Pancreas (tissue), 10 donors: ENCODE results near the gene MARVELD1. TPM values are rescaled to one million over a fixed set of nuclear protein-coding genes. Genes with fewer than 3 reads are reported as not detected.

Experiments
- ATAC-seq, 4 donors: fragments of 200-7000 bp; cut with Tn5 transposase; one replicate each; pipeline versions ENCODE4 v1.8.0 to v1.9.1; 2020; ENCODE audit warnings: mild to moderate bottlenecking in 4 of 4, moderate library complexity in 4 of 4
- DNase-seq, 6 donors: peaks; one replicate each; pipeline ENCODE4 v3.0.0-alpha.2; 2020
- FAIRE-seq: peaks from 2 replicates; lab custom pipeline; 2012; peaks lifted over from hg19 to GRCh38; lab: Jason Lieb, UNC
- H3K27ac ChIP-seq, 4 donors: fragments of 200-600 bp; sonication (generic); 1 replicate in 3 of 4; 2 replicates in 1 of 4; pipeline versions ENCODE4 v1.5.0 to v1.8.0; 2020
- H3K27me3 ChIP-seq, 4 donors: fragments of 200-600 bp; one replicate each; pipeline ENCODE4 v1.8.0; 2021
- H3K36me3 ChIP-seq, 3 donors: fragments of 200-600 bp; sonication (generic) in 1 of 3; one replicate each; pipeline versions ENCODE4 v1.5.0 to v1.8.0; 2020 to 2021
- H3K4me1 ChIP-seq, 3 donors: fragments of 200-600 bp; one replicate each; pipeline ENCODE4 v1.8.0; 2021
- H3K4me3 ChIP-seq, 4 donors: fragments of 200-600 bp; sonication (generic) in 2 of 4; one replicate each; pipeline versions ENCODE4 v1.5.0 to v1.8.0; 2020 to 2021
- H3K9me3 ChIP-seq, 4 donors: fragments of 200-600 bp; one replicate each; pipeline ENCODE4 v1.8.0; 2021
- CTCF ChIP-seq, 4 donors: fragments of 200-600 bp; sonication (generic) in 3 of 4; IDR thresholded peaks; one replicate each; pipeline versions ENCODE4 v1.5.0 to v1.8.0; 2021; ENCODE audit warnings: antibody characterized with exemption in 4 of 4
- whole genome bisulfite sequencing, 2 donors: extraction: QIAGEN DNeasy Blood & Tissue Kit; methylation state at CpG; one replicate each; pipeline ENCODE4 v1.1.7; 2013; 5-methylcytosine and 5-hydroxymethylcytosine counted together
- intact Hi-C, 3 donors: fragments of 100-400 bp; cut with DNase I; formaldehyde crosslinking; loops; one replicate each; pipeline versions ENCODE4 v1.11.1 to v1.14.2; 2022
- polyA plus RNA-seq, 2 donors: library from polyadenylated mRNA; stranded (reverse); fragments of 200-250 nt; gene quantifications; one replicate each; pipeline ENCODE4 v1.2.3, GENCODE V29; 2013
- total RNA-seq, 6 donors: library from RNA; stranded (reverse); fragmentation: NEBNext Ultra II Directional in 4 of 6; extraction: Animal tissue kit (Norgen Biotek cat#: 25700) in 4 of 6; gene quantifications; one replicate each; pipeline versions ENCODE4 v1.2.1 to v1.2.4, GENCODE V29; 2021 to 2023
- donor health status: healthy with polysubstance abuse.
- donor health status: DM: no; HTN: no; CAD: no; lungs with moderate emphysema.
- donor health status: DM: no; HTN: no; CAD: no.
- donor health status: control.
- donor health status: control.
- donor health status: Bipolar disorder and iron deficiency.
- donor health status: DM: yes; HTN: yes; CAD: no.
- donor health status: DM: no; HTN: no; CAD: no.
- donor health status: DM: no; HTN: no; CAD: no.
- donor health status: DM: yes; HTN: yes; CAD: no.

MARVELD1 gene
- total and polyA plus RNA-seq, 8 donors: 1.8 to 11.8 (median 4.2) TPM

- intact Hi-C loops: no loop called here
- 86 to 91% methylated on average over 9 of the region's 9 CpGs for WGBS, 2 donors
- no peak for ATAC-seq
- no peak for TF ChIP-seq CTCF (IDR thresholded peaks at IDR 0.05)
- DNase-seq: peak in 1 of 6 donors; percentile 13
- Histone ChIP-seq H3K27ac (no peak overlapping the region), H3K4me3 (no peak overlapping the region), H3K36me3 (no peaks in the 10 kb centered on the region), H3K4me1 (peaks cover 0 to 4% (median 0%) of the 10 kb centered on the region in 3 donors), H3K27me3 (no peaks in the 10 kb centered on the region), H3K9me3 (no peaks in the 10 kb centered on the region)
- no peak for FAIRE-seq
Measured at GRCh38 chr10:97711640-97712572, 1.6 kb upstream of the MARVELD1 start.

GRCh38 chr10:97713826-97714400 lies 383 bp downstream of the MARVELD1 start:
- Histone ChIP-seq H3K4me3 (peak overlapping the region; percentile 32 to 68 (median 54)), H3K4me1 (peaks cover 0 to 4% (median 0%) of the 10 kb centered on the region in 3 donors), H3K27me3 (no peaks in the 10 kb centered on the region), H3K36me3 (no peaks in the 10 kb centered on the region), H3K9me3 (no peaks in the 10 kb centered on the region), H3K27ac (peak overlapping the region; percentile 49 to 81 (median 73))
- ATAC-seq (peak; percentile 85 to 87 (median 86)), FAIRE-seq (no peak), DNase-seq (peak; percentile 74 to 92 (median 82))
- intact Hi-C loops: no loop called here
- WGBS, 2 donors: 0 to 1% methylated on average over 45 to 69 of the region's 69 CpGs
- no peak for TF ChIP-seq CTCF (IDR thresholded peaks at IDR 0.05)

DNA sequence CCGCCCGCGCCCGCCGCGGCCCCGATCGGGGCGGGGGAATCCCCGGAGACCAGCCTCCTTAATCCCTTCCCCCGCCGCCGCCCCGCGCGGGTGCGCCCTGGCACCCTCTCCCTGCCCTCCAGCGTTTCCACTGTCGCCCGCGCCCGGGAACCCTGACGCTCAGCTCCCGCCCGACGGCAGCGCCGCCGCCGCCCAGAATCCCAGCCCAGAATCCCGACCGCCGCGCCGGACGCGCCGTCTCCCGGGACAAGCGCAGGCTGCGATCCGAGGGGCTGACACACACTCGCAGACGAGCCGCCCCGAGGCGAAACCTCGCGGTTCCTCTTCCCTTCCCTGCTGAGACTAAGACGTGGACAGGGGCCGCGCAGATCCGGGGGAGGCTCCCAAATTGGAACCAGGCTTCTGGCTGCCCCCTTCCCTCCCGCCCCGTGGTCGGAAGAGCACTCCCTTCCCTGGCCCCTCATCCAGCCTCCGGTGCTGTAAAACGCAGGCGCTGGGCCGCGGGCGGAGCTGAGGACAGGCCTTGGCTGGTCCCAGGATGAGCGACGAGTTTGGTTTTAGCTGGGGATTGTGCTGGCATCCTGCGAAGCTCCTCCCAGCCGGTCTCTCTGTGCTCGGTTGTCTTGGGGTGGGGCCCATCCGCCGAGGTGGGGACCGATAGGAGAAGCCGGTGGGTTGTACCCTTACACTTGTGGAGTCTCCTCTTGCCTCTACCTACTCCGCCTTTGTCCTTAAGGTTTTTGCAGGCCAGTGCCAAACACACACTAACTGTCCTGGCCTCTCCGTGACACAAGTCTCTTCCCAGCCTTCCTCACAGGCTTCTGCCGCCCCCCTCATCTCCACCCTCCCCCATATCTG lies 1.1 kb downstream of the MARVELD1 start:
- DNase-seq: peak in 4 of 6 donors; percentile 49 to 78 (median 63)
- H3K27me3 ChIP-seq: no peaks in the 10 kb centered on the region
- peak; percentile 3 to 69 (median 64) for ATAC-seq
- TF ChIP-seq CTCF (IDR thresholded peaks at IDR 0.05): no peak
- 13 to 14% methylated on average over 62 to 74 of the region's 74 CpGs for WGBS, 2 donors
- no peaks in the 10 kb centered on the region for H3K36me3 ChIP-seq
- intact Hi-C loops: no loop called here
- peak overlapping the region; percentile 32 to 68 (median 54) for H3K4me3 ChIP-seq
- no peak for FAIRE-seq
- H3K27ac ChIP-seq: peak overlapping the region; percentile 49 to 81 (median 73)
- H3K9me3 ChIP-seq: no peaks in the 10 kb centered on the region
- H3K4me1 ChIP-seq: peaks cover 0 to 4% (median 0%) of the 10 kb centered on the region in 3 donors

DNA sequence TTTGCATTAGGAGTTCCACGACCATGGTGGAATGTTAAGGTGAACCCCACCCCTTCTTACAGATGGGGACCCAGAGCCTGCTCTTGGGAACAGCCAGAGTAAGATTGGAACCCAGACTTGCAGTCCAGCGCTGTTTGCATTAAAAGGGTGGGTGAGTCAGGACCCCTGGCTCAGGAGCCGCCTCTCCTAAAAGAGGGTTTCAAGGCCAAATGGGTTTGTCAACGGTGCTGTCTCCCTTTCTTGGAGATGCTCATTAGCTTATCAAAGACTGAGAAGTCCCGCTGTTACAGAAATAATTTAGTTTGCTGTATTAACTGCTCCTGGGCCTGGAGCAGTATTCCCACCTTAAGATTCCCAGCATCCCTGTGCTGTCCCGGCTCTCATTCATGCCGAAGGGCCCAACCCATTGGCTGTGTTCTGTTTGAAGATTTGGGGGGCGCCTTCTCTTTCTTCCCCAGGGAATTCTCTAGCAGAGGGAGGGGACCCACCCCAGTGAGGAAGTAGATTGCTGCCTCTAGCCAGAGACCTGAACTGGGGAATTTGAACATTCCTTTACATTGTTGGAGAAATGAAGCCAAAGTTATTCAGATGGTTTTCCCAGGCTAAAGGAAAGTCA lies 1.8 kb downstream of the MARVELD1 start:
- intact Hi-C loops: no loop called here
- peaks cover 0 to 4% (median 0%) of the 10 kb centered on the region in 3 donors for H3K4me1 ChIP-seq
- H3K9me3 ChIP-seq: no peaks in the 10 kb centered on the region
- no peak overlapping the region for H3K27ac ChIP-seq
- ATAC-seq (no peak), FAIRE-seq (no peak), DNase-seq (no peak)
- H3K4me3 ChIP-seq: peak overlapping the region in 1 of 4 donors; percentile 68
- no peaks in the 10 kb centered on the region for H3K27me3 ChIP-seq
- H3K36me3 ChIP-seq: no peaks in the 10 kb centered on the region
- no peak for TF ChIP-seq CTCF (IDR thresholded peaks at IDR 0.05)
- WGBS, 2 donors: 83 to 87% methylated on average over 8 of the region's 8 CpGs
